ENCODE measurements around the gene GULP1. TPM values are rescaled to one million over a fixed set of nuclear protein-coding genes. Genes with fewer than 3 reads are reported as not detected.
A peak's percentile ranks its signal among the peaks of the same experiment; 100 is the strongest.

Gene GULP1
- total and polyA plus RNA-seq, 2 of the 4 experiments (the other 2 are of a cell fraction): 24.4 to 40.1 TPM

- H3K9me3 ChIP-seq (ENCODE audit: control insufficient read depth, insufficient read depth, low read length): no peaks in the 10 kb centered on the region
- BruUV-seq (replicated peaks): no TSS peak
- no peaks in the 10 kb centered on the region for H3K27me3 ChIP-seq (ENCODE audit: control insufficient read depth, insufficient read depth, low read length)
- no peaks in the 10 kb centered on the region for H3K4me1 ChIP-seq (ENCODE audit: control insufficient read depth, insufficient read depth, low read length)
- H3K23ac ChIP-seq (ENCODE audit: low read depth, low read length): no peak overlapping the region
- no peak overlapping the region for H2BK120ac ChIP-seq (ENCODE audit: low read depth, low read length)
- no peak overlapping the region for H3K4me3 ChIP-seq (ENCODE audit: insufficient read depth, low read depth, low read length)
- no peaks in the 10 kb centered on the region for H4K20me1 ChIP-seq (ENCODE audit: insufficient read depth, low read length)
- TF ChIP-seq USF2 (IDR thresholded peaks at IDR 0.05; ENCODE audit: low read depth, low read length) (no peak), ELK1 (IDR thresholded peaks at IDR 0.05; ENCODE audit: borderline replicate concordance, low read depth, low read length) (no peak), SMC3 (IDR thresholded peaks at IDR 0.05; ENCODE audit: low read depth, low read length) (no peak), POLR2A (IDR thresholded peaks at IDR 0.05; ENCODE audit: low read depth, low read length) (no peak), MAFK (IDR thresholded peaks at IDR 0.05; ENCODE audit: low read depth, low read length) (no peak), CEBPB (IDR thresholded peaks at IDR 0.05; ENCODE audit: low read depth, low read length) (peak; percentile 87), BHLHE40 (IDR thresholded peaks at IDR 0.05; ENCODE audit: low read depth, low read length) (no peak)
- dilution Hi-C loops (cut with HindIII; ENCODE audit: low sequenced_read_pairs, unreplicated experiment) (no loop called here), intact Hi-C loops (cut with micrococcal nuclease) (no loop called here), in situ Hi-C loops (cut with MboI; ENCODE audit: low sequenced_read_pairs) (no loop called here)
- no peak overlapping the region for H3K18ac ChIP-seq (ENCODE audit: low read depth, low read length)
- no peak overlapping the region for H3K56ac ChIP-seq (ENCODE audit: extremely low read depth, insufficient read depth, low read length)
- no peak overlapping the region for H2BK15ac ChIP-seq (ENCODE audit: low read depth, low read length)
- H3K4me2 ChIP-seq (ENCODE audit: low read depth, low read length): no peak overlapping the region
- H3K9ac ChIP-seq (ENCODE audit: low read depth, low read length): no peak overlapping the region
- CTCF ChIA-PET: no interaction called here
- POLR2A ChIA-PET (ENCODE audit: unreplicated experiment): no interaction called here
- WGBS, 2 experiments (ENCODE audit: extremely low coverage in 2 of 2, insufficient read length in 1 of 2): no CpG with 5 or more reads among the region's 3 CpGs
- no peak overlapping the region for H2AK5ac ChIP-seq (ENCODE audit: low read depth, low read length)
- H2AFZ ChIP-seq (replicated peaks; ENCODE audit: low read length, poor library complexity): no peak overlapping the region
- H3K79me1 ChIP-seq (ENCODE audit: low read depth in 1 of 2, low read length in 2 of 2): no peaks in the 10 kb centered on the region
- H4K8ac ChIP-seq (ENCODE audit: low read depth in 2 of 2, low read length in 2 of 2): no peak overlapping the region
- H3K27ac ChIP-seq (ENCODE audit: insufficient read depth, low read length): no peak overlapping the region
- H3K36me3 ChIP-seq (ENCODE audit: control insufficient read depth, insufficient read depth, low read length): 0 out of 2 replicates have a peak, but pooled peaks cover 1% of the 10 kb centered on the region
- no peak overlapping the region for H2BK5ac ChIP-seq (ENCODE audit: low read depth, low read length, poor library complexity, severe bottlenecking)
- no peak overlapping the region for H2AK9ac ChIP-seq (replicated peaks; ENCODE audit: low read depth, low read length, poor library complexity)
- no peak for ATAC-seq (ENCODE audit: low read depth)
- no peak overlapping the region for H3K4ac ChIP-seq (ENCODE audit: low read depth, low read length)
- no peak overlapping the region for H2BK20ac ChIP-seq (ENCODE audit: low read depth, low read length)
- H3K9me1 ChIP-seq (ENCODE audit: insufficient read depth, low read length): no peaks in the 10 kb centered on the region
- H3K14ac ChIP-seq (replicated peaks; ENCODE audit: low read depth, low read length): no peak overlapping the region
- H4K5ac ChIP-seq (ENCODE audit: low read depth, low read length): no peak overlapping the region
- no peak for DNase-seq
- no peak overlapping the region for H4K91ac ChIP-seq (ENCODE audit: insufficient read depth, low read depth, low read length)
Observed at GRCh38 chr2:188571543-188572303, 280.0 kb downstream of the GULP1 start.
